ENCODE measurements around the gene CITED4. TPM values are rescaled to one million over a fixed set of nuclear protein-coding genes. Genes with fewer than 3 reads are reported as not detected.
A peak's percentile ranks its signal among the peaks of the same experiment; 100 is the strongest.

The CITED4 gene
- total and polyA plus RNA-seq, 11 donors: 3.2 to 49.5 (median 29.2) TPM

GRCh38 chr1:40839943-40840335, 22.2 kb downstream of the CITED4 start:
- TF ChIP-seq CTCF (IDR thresholded peaks at IDR 0.05) (no peak), POLR2A (IDR thresholded peaks at IDR 0.05) (no peak)
- intact Hi-C loops (cut with DNase I): loop anchor here in 1 of 10 donors (10.0 kb wide), 1 partner anchor 155 kb away; no protein-coding TSS in a partner anchor
- DNase-seq: no peak
- Histone ChIP-seq H3K9me3 (peaks cover 0 to 9% (median 0%) of the 10 kb centered on the region in 12 donors), H3K27ac (no peak overlapping the region), H3K27me3 (no peaks in the 10 kb centered on the region), H3K4me1 (no peaks in the 10 kb centered on the region), H3K36me3 (no peaks in the 10 kb centered on the region), H3K4me3 (no peak overlapping the region)
- no peak for ATAC-seq
- WGBS, 4 donors: 95 to 97% (median 96%) methylated on average over 5 of the region's 5 CpGs

- DNase-seq (no peak), ATAC-seq (no peak)
- no peak overlapping the region for H3K4me3 ChIP-seq
- intact Hi-C loops (cut with DNase I): no loop called here
- TF ChIP-seq CTCF (IDR thresholded peaks at IDR 0.05) (no peak), POLR2A (IDR thresholded peaks at IDR 0.05) (no peak)
- 91 to 95% (median 94%) methylated on average over 12 to 15 of the region's 15 CpGs for WGBS, 4 donors
- H3K27ac ChIP-seq: no peak overlapping the region
- no peaks in the 10 kb centered on the region for H3K36me3 ChIP-seq
- peaks cover 0 to 9% (median 0%) of the 10 kb centered on the region in 12 donors for H3K9me3 ChIP-seq
- H3K4me1 ChIP-seq: no peaks in the 10 kb centered on the region
- no peaks in the 10 kb centered on the region for H3K27me3 ChIP-seq
These were observed 22.9 kb downstream of the CITED4 start for GRCh38 chr1:40838980-40839942.

- peak in 2 of 4 donors; percentile 16 to 21 for ATAC-seq
- WGBS, 4 donors: 64 to 75% (median 65%) methylated on average over 57 to 60 of the region's 60 CpGs
- H3K27ac ChIP-seq: no peak overlapping the region
These were observed 23.9 kb downstream of the CITED4 start for GRCh38 chr1:40838045-40838979.

More at GRCh38 chr1:40838045-40838979, 23.9 kb downstream of the CITED4 start:
- intact Hi-C loops (cut with DNase I): no loop called here
- H3K27me3 ChIP-seq: no peaks in the 10 kb centered on the region
- peaks cover 0 to 9% (median 0%) of the 10 kb centered on the region in 12 donors for H3K9me3 ChIP-seq
- no peaks in the 10 kb centered on the region for H3K4me1 ChIP-seq
- no peak for DNase-seq
- no peaks in the 10 kb centered on the region for H3K36me3 ChIP-seq
- TF ChIP-seq CTCF (IDR thresholded peaks at IDR 0.05) (no peak), POLR2A (IDR thresholded peaks at IDR 0.05) (no peak)
- no peak overlapping the region for H3K4me3 ChIP-seq
